IPS DF 6.9 (cell line): Measurements from ENCODE around the gene ADCY5.

Source experiments
- DNase-seq: peaks from one replicate; pipeline ENCODE4 v3.0.0-alpha.2; 2013; ENCODE audit warnings: low read depth, low spot score
- H3K27ac ChIP-seq: one replicate; pipeline ENCODE4 v1.5.1; 2013; ENCODE audit warnings: low read length, control low read depth
- H3K27me3 ChIP-seq: 2 replicates; pipeline ENCODE4 v1.6.1; 2013; ENCODE audit warnings: mild to moderate bottlenecking, low read length; ENCODE audit not compliant: control insufficient read depth, insufficient read depth
- H3K36me3 ChIP-seq: 2 replicates; pipeline ENCODE4 v1.6.1; 2013; ENCODE audit warnings: low read length; ENCODE audit not compliant: control insufficient read depth, insufficient read depth
- H3K4me1 ChIP-seq: 2 replicates; pipeline ENCODE4 v1.6.1; 2013; ENCODE audit warnings: low read length; ENCODE audit not compliant: control insufficient read depth, insufficient read depth
- H3K4me3 ChIP-seq: 2 replicates; pipeline ENCODE4 v1.5.1; 2013; ENCODE audit warnings: mild to moderate bottlenecking, low read length
- H3K9me3 ChIP-seq: 2 replicates; pipeline ENCODE4 v1.6.1; 2013; ENCODE audit warnings: low read length, inconsistent platforms; ENCODE audit not compliant: control insufficient read depth, insufficient read depth
- WGBS: extraction: QIAGEN DNeasy Blood & Tissue Kit; methylation state at CpG from one replicate; pipeline ENCODE4 v1.1.7; 2013; ENCODE audit warnings: mixed read lengths, missing lambda C conversion rate; ENCODE audit not compliant: insufficient read length, insufficient coverage; 5-methylcytosine and 5-hydroxymethylcytosine counted together

ADCY5 gene

DNA sequence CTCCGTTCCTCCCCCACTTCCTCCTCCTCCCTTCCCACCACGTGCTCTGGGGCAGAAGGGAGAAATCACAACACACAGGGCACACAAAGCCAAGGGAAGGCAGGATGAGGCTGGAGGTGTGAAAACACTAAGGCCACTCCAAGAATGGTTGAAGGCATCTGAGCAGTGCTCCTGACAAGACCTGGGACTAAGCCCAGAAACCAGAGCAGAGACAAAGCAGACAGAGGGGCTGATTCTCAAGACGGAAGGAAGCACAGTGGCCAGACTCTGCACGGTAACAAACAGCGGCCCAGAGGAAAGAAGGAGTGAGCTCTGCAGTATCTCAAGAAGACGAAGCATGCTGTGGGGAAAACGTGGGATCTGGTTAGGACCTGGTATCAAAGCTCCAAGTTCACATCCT, 78.1 kb downstream of the ADCY5 start:
- no peaks in the 10 kb centered on the region for H3K4me1 ChIP-seq
- no peak overlapping the region for H3K27ac ChIP-seq
- H3K27me3 ChIP-seq, result no peaks in the 10 kb centered on the region
- no peak for DNase-seq
- no peak overlapping the region for H3K4me3 ChIP-seq
- no CpG with 5 or more reads among the region's 7 CpGs for WGBS
- H3K36me3 ChIP-seq, result no peaks in the 10 kb centered on the region
- no peaks in the 10 kb centered on the region for H3K9me3 ChIP-seq

- Histone ChIP-seq H3K4me3 (no peak overlapping the region), H3K27me3 (no peaks in the 10 kb centered on the region), H3K36me3 (no peaks in the 10 kb centered on the region), H3K9me3 (no peaks in the 10 kb centered on the region), H3K4me1 (no peaks in the 10 kb centered on the region), H3K27ac (no peak overlapping the region)
- no peak for DNase-seq
- WGBS, result no CpG with 5 or more reads among the region's 3 CpGs
Observed at GRCh38 chr3:123369085-123369484, 79.8 kb downstream of the ADCY5 start.

- H3K9me3 ChIP-seq, result no peaks in the 10 kb centered on the region
- no peak overlapping the region for H3K27ac ChIP-seq
- no peak for DNase-seq
- no peak overlapping the region for H3K4me3 ChIP-seq
- H3K27me3 ChIP-seq, result no peaks in the 10 kb centered on the region
- no peaks in the 10 kb centered on the region for H3K36me3 ChIP-seq
- no CpG with 5 or more reads among the region's 9 CpGs for WGBS
- H3K4me1 ChIP-seq, result no peaks in the 10 kb centered on the region
Observed at GRCh38 chr3:123367467-123368154, 81.3 kb downstream of the ADCY5 start.

- Histone ChIP-seq H3K27ac (no peak overlapping the region), H3K27me3 (no peaks in the 10 kb centered on the region), H3K4me3 (no peak overlapping the region), H3K4me1 (no peaks in the 10 kb centered on the region), H3K9me3 (no peaks in the 10 kb centered on the region), H3K36me3 (no peaks in the 10 kb centered on the region)
- no peak for DNase-seq
- WGBS, result no CpG with 5 or more reads among the region's 6 CpGs
Observed at GRCh38 chr3:123365450-123366143, 83.3 kb downstream of the ADCY5 start.

DNA sequence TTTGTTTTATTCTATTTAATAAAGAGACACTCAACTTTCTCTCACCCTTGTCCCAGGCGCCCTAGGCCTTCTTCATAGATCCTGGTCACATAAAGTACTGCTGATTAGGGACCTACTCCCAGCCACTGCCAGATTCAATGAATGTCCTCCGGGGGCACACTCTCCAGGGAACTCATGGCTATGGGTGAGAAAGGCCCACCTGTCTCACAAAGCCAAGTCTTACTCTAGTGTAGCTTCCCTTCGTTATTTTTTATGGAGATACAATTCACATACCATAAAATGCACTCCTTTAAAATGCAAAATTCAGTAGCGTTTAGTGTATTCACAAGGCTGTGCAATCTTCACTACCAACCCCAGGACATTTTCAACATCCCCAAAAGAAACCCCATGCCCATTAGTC, 87.8 kb downstream of the ADCY5 start:
- no CpG with 5 or more reads among the region's 4 CpGs for WGBS
- Histone ChIP-seq H3K4me3 (no peak overlapping the region), H3K27me3 (peaks cover 2% of the 10 kb centered on the region; the same call in 1 of the 2 replicates), H3K27ac (no peak overlapping the region), H3K36me3 (no peaks in the 10 kb centered on the region), H3K4me1 (no peaks in the 10 kb centered on the region), H3K9me3 (no peaks in the 10 kb centered on the region)
- no peak for DNase-seq

- no CpG with 5 or more reads among the region's 3 CpGs for WGBS
- peaks cover 2% of the 10 kb centered on the region; the same call in 1 of the 2 replicates for H3K27me3 ChIP-seq
- no peak overlapping the region for H3K27ac ChIP-seq
- no peak for DNase-seq
- no peaks in the 10 kb centered on the region for H3K36me3 ChIP-seq
- H3K9me3 ChIP-seq, result no peaks in the 10 kb centered on the region
- H3K4me1 ChIP-seq, result no peaks in the 10 kb centered on the region
- no peak overlapping the region for H3K4me3 ChIP-seq
Observed at GRCh38 chr3:123357275-123357674, 91.6 kb downstream of the ADCY5 start.

GRCh38 chr3:123353850-123354233, 95.0 kb downstream of the ADCY5 start:
- no peaks in the 10 kb centered on the region for H3K9me3 ChIP-seq
- no peak for DNase-seq
- no peaks in the 10 kb centered on the region for H3K27me3 ChIP-seq
- no CpG with 5 or more reads among the region's 3 CpGs for WGBS
- no peak overlapping the region for H3K4me3 ChIP-seq
- H3K36me3 ChIP-seq, result no peaks in the 10 kb centered on the region
- H3K4me1 ChIP-seq, result peaks cover 2% of the 10 kb centered on the region; the same call in 1 of the 2 replicates
- H3K27ac ChIP-seq, result no peak overlapping the region

- Histone ChIP-seq H3K4me1 (peaks cover 2% of the 10 kb centered on the region; the same call in 1 of the 2 replicates), H3K27me3 (no peaks in the 10 kb centered on the region), H3K9me3 (no peaks in the 10 kb centered on the region), H3K4me3 (no peak overlapping the region), H3K36me3 (no peaks in the 10 kb centered on the region), H3K27ac (no peak overlapping the region)
- no peak for DNase-seq
- WGBS, result no CpG with 5 or more reads among the region's 10 CpGs
Observed at GRCh38 chr3:123353227-123353849, 95.6 kb downstream of the ADCY5 start.

- DNase-seq, result no peak
- H3K36me3 ChIP-seq, result no peaks in the 10 kb centered on the region
Observed at GRCh38 chr3:123352134-123352554, 96.7 kb downstream of the ADCY5 start.

DNA sequence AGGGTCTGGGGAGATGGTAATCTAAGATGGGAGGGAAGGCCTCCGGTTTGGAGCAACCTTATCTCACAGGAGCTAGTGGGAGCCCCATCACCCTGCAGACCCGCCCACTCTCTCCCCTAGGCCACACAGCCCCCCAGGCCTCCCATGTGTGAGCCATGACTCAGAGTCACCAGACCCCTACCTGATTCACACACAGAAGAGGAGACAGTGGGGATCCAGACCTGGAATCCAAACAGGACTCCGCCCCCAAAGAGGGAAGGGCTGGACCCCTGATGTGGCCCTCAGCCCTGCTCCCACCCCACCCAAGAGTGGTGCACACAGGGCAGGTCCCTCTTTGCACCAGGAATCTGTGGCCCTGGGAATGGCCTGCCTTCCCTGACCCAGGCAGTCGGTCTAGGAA, 97.4 kb downstream of the ADCY5 start:
- Histone ChIP-seq H3K9me3 (no peaks in the 10 kb centered on the region), H3K27me3 (no peaks in the 10 kb centered on the region), H3K4me1 (peaks cover 2% of the 10 kb centered on the region; the same call in 1 of the 2 replicates), H3K4me3 (no peak overlapping the region), H3K27ac (no peak overlapping the region), H3K36me3 (no peaks in the 10 kb centered on the region)
- no peak for DNase-seq
- no CpG with 5 or more reads among the region's 4 CpGs for WGBS

More at GRCh38 chr3:123352134-123352554, 96.7 kb downstream of the ADCY5 start:
- Histone ChIP-seq H3K27me3 (no peaks in the 10 kb centered on the region), H3K27ac (no peak overlapping the region), H3K4me1 (peaks cover 2% of the 10 kb centered on the region; the same call in 1 of the 2 replicates), H3K9me3 (no peaks in the 10 kb centered on the region), H3K4me3 (no peak overlapping the region)
- WGBS, result no CpG with 5 or more reads among the region's 15 CpGs
